T-helper 1 cell (primary cell): Measurements from ENCODE around the gene OR10H1.
"Not testable (repeated sequence)": the region's sequence is repeated elsewhere in the genome, so short reads cannot be mapped to it uniquely, and the experiment has no call there.

Experiments
- DNase-seq, 5 donors: peaks; one replicate each; pipeline ENCODE4 v3.0.0-alpha.2; 2012 to 2020
- total RNA-seq, 4 donors: gene quantifications; one replicate each; lab custom pipeline; 2026; lab: John Stamatoyannopoulos, UW

OR10H1 gene
- 0 reads per million in 4 donors for total RNA-seq

GRCh38 chr19:15815306-15815705 is at the start of gene OR10H1:
Gene OR10H1, minus strand, starts transcription at chr19:15815664. Its CDS starts 7,627 bp downstream, at chr19:15808037.
- no peak for DNase-seq

- DNase-seq: no peak
Observed at GRCh38 chr19:15864824-15865223, 49.4 kb upstream of the OR10H1 start.

GRCh38 chr19:15863272-15863671 is 47.8 kb upstream of the OR10H1 start:
- no peak for DNase-seq

GRCh38 chr19:15862444-15862843 is 47.0 kb upstream of the OR10H1 start:
- DNase-seq: no peak

- no peak for DNase-seq
Observed at GRCh38 chr19:15860522-15860921, 45.1 kb upstream of the OR10H1 start.

- DNase-seq: no peak
Observed at GRCh38 chr19:15859187-15859586, 43.7 kb upstream of the OR10H1 start.

- no peak for DNase-seq
Observed at GRCh38 chr19:15850385-15850784, 34.9 kb upstream of the OR10H1 start.

- DNase-seq: no peak
Observed at GRCh38 chr19:15846923-15847322, 31.5 kb upstream of the OR10H1 start.

- DNase-seq: not testable (repeated sequence)
Observed at GRCh38 chr19:15843894-15844222, 28.4 kb upstream of the OR10H1 start.

- DNase-seq: no peak
Observed at GRCh38 chr19:15843203-15843893, 27.9 kb upstream of the OR10H1 start.

- peak in 1 of 5 donors; percentile 10 for DNase-seq
Observed at GRCh38 chr19:15841875-15842569, 26.6 kb upstream of the OR10H1 start.

GRCh38 chr19:15840833-15841232 is 25.4 kb upstream of the OR10H1 start:
- no peak for DNase-seq

- not testable (repeated sequence) for DNase-seq
Observed at GRCh38 chr19:15839888-15840287, 24.4 kb upstream of the OR10H1 start.

GRCh38 chr19:15838351-15838750 is 22.9 kb upstream of the OR10H1 start:
- DNase-seq: no peak

GRCh38 chr19:15837221-15837731 is 21.8 kb upstream of the OR10H1 start:
- DNase-seq: no peak

- peak; percentile 86 to 95 (median 91) for DNase-seq
Observed at GRCh38 chr19:15836330-15837220, 21.1 kb upstream of the OR10H1 start.

- DNase-seq: peak; percentile 26 to 73 (median 57)
Observed at GRCh38 chr19:15835565-15836329, 20.3 kb upstream of the OR10H1 start.

- not testable (repeated sequence) for DNase-seq
Observed at GRCh38 chr19:15834232-15834631, 18.8 kb upstream of the OR10H1 start.

- no peak for DNase-seq
Observed at GRCh38 chr19:15831626-15832025, 16.2 kb upstream of the OR10H1 start.

- DNase-seq: no peak
Observed at GRCh38 chr19:15829786-15830185, 14.3 kb upstream of the OR10H1 start.

- DNase-seq: no peak
Observed at GRCh38 chr19:15829306-15829698, 13.8 kb upstream of the OR10H1 start.

GRCh38 chr19:15828611-15829305 is 13.3 kb upstream of the OR10H1 start:
- DNase-seq: not testable (repeated sequence)
